HFFc6 (cell line): ENCODE results near the gene BAX. TPM values are rescaled to one million over a fixed set of nuclear protein-coding genes. Genes with fewer than 3 reads are reported as not detected.
A peak's percentile ranks its signal among the peaks of the same experiment; 100 is the strongest.

Experiments used
- DNase-seq: peaks from one replicate; pipeline ENCODE4 v3.0.0-alpha.2; 2018
- H3K27ac Mint-ChIP-seq: 2 replicates; pipeline ENCODE4 v1.8.0; 2020; ENCODE audit warnings: mild to moderate bottlenecking, mixed read lengths
- H3K27me3 Mint-ChIP-seq: 2 replicates; pipeline ENCODE4 v1.8.0; 2021; ENCODE audit warnings: mild to moderate bottlenecking, moderate library complexity, mixed read lengths; ENCODE audit not compliant: insufficient read depth
- H3K36me3 Mint-ChIP-seq: 2 replicates; pipeline ENCODE4 v1.8.0; 2021; ENCODE audit warnings: low read depth, mixed read lengths
- H3K4me1 Mint-ChIP-seq: 2 replicates; pipeline ENCODE4 v1.8.0; 2020; ENCODE audit warnings: low read depth, mixed read lengths
- H3K4me3 Mint-ChIP-seq: 2 replicates; pipeline ENCODE4 v1.8.0; 2020; ENCODE audit warnings: mild to moderate bottlenecking, moderate library complexity, mixed read lengths
- H3K9me3 Mint-ChIP-seq: 2 replicates; pipeline ENCODE4 v1.8.0; 2020; ENCODE audit warnings: mild to moderate bottlenecking, mixed read lengths
- CTCF ChIP-seq: fragments of 200-600 bp; sonication (generic); IDR thresholded peaks from 2 replicates; pipeline ENCODE4 v1.5.0; 2021; ENCODE audit warnings: antibody characterized with exemption, mild to moderate bottlenecking
- total RNA-seq, 6 experiments: library from RNA; stranded (reverse); fragmentation: NEBNext Ultra II Directional; extraction: Animal tissue kit (Norgen Biotek cat#: 25700); gene quantifications; 2 replicates in 1 of 6; 3 replicates in 5 of 6; pipeline ENCODE4 v1.2.3, GENCODE V29; 2021

BAX gene
- total RNA-seq, 6 experiments from 2014 or later = 223 to 260 (median 244) TPM

GRCh38 chr19:48997972-48998371 lies 43.3 kb downstream of the BAX start:
- Mint-ChIP-seq H3K27me3 (peaks cover 2% of the 10 kb centered on the region; the same call in 1 of the 2 replicates), H3K4me1 (peaks cover 35% of the 10 kb centered on the region), H3K4me3 (no peak overlapping the region), H3K36me3 (peaks cover 18% of the 10 kb centered on the region), H3K27ac (peak overlapping the region; percentile 42; the same call in 1 of the 2 replicates), H3K9me3 (no peaks in the 10 kb centered on the region)
- DNase-seq = peak; percentile 50
- TF ChIP-seq CTCF = peak; percentile 82

GRCh38 chr19:48999481-49000325 lies 45.0 kb downstream of the BAX start:
- Mint-ChIP-seq H3K27me3 (no peaks in the 10 kb centered on the region; the same call in 1 of the 2 replicates), H3K4me3 (no peak overlapping the region), H3K4me1 (peaks cover 26% of the 10 kb centered on the region), H3K36me3 (peaks cover 11% of the 10 kb centered on the region), H3K27ac (peak overlapping the region; percentile 66), H3K9me3 (no peaks in the 10 kb centered on the region)
- peak; percentile 86 for TF ChIP-seq CTCF
- peak; percentile 50 for DNase-seq

GRCh38 chr19:49004133-49004532 lies 49.5 kb downstream of the BAX start:
- no peak for DNase-seq
- no peak overlapping the region; the same call in 1 of the 2 replicates for H3K27ac Mint-ChIP-seq
- peaks cover 1% of the 10 kb centered on the region; the same call in 1 of the 2 replicates for H3K27me3 Mint-ChIP-seq
- no peaks in the 10 kb centered on the region for H3K9me3 Mint-ChIP-seq
- TF ChIP-seq CTCF = no peak
- H3K4me3 Mint-ChIP-seq = no peak overlapping the region
- H3K36me3 Mint-ChIP-seq = peaks cover 10% of the 10 kb centered on the region
- H3K4me1 Mint-ChIP-seq = peaks cover 10% of the 10 kb centered on the region

GRCh38 chr19:49004964-49005614 lies 50.4 kb downstream of the BAX start:
- TF ChIP-seq CTCF = no peak
- Mint-ChIP-seq H3K27ac (no peak overlapping the region), H3K4me3 (no peak overlapping the region), H3K9me3 (no peaks in the 10 kb centered on the region), H3K27me3 (peaks cover 1% of the 10 kb centered on the region; the same call in 1 of the 2 replicates), H3K36me3 (peaks cover 5% of the 10 kb centered on the region), H3K4me1 (peaks cover under 1% of the 10 kb centered on the region)
- no peak for DNase-seq

GRCh38 chr19:49006905-49007304 lies 52.2 kb downstream of the BAX start:
- H3K9me3 Mint-ChIP-seq = no peaks in the 10 kb centered on the region
- peaks cover 1% of the 10 kb centered on the region; the same call in 1 of the 2 replicates for H3K27me3 Mint-ChIP-seq
- no peak for TF ChIP-seq CTCF
- H3K36me3 Mint-ChIP-seq = peaks cover 10% of the 10 kb centered on the region
- no peaks in the 10 kb centered on the region for H3K4me1 Mint-ChIP-seq
- H3K4me3 Mint-ChIP-seq = no peak overlapping the region
- DNase-seq = no peak
- no peak overlapping the region for H3K27ac Mint-ChIP-seq
